A204.1 (cell line): Measurements from ENCODE around the gene PIP4K2A.
"Not testable (repeated sequence)": the region's sequence is repeated elsewhere in the genome, so short reads cannot be mapped to it uniquely, and the experiment has no call there.

Experiments
- FAIRE-seq: peaks from 2 replicates; lab custom pipeline; 2012; peaks lifted over from hg19 to GRCh38; lab: Jason Lieb, UNC

Gene PIP4K2A

DNA sequence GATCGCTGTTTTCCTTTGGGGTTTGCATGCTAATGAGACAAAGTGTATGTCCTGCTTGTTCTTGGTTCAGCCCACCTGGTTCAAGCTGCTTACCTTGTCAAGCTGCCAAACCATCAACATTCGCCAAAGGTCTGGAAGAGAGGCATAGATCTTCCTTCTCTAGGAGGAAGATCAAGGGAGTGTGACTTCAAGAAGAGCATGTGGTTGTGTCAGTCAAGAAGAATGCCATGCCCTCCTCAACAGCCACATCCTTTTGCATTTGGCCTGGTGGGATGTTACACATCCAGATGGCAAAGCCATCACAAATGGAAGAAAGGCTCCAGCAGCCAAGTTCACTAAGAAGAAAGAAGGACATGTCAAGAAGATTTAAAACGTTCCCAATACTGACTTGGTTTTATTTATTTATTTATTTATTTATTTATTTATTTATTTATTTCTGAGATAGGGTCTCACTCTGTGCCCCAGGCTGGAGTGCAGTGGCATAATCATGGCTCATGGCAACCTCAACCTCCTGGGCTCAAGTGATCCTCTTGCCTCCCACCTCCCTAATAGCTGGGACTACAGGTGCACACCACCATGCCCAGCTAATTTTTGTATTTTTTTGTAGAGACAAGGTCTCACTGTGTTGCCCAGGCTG lies 5.1 kb upstream of the PIP4K2A start:
- no peak for FAIRE-seq

DNA sequence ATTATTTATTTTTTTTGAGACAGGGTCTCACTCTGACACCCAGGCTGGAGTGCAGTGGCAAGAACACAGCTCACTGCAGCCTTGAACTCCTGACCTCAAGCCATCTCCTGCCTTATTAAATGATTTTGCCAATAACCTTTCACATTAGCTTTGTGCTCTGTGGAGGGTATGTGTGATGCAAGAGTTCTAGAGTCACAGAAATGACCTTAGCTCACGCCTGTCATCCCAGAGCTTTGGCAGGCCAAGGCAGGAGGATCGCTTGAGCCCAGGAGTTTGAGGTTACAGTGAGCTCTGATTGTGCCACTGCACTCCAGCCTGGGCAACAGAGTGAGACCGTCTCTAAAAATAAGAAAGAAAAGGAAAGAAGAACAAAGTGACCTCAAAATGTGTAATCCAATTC lies 4.3 kb upstream of the PIP4K2A start:
- not testable (repeated sequence) for FAIRE-seq

DNA sequence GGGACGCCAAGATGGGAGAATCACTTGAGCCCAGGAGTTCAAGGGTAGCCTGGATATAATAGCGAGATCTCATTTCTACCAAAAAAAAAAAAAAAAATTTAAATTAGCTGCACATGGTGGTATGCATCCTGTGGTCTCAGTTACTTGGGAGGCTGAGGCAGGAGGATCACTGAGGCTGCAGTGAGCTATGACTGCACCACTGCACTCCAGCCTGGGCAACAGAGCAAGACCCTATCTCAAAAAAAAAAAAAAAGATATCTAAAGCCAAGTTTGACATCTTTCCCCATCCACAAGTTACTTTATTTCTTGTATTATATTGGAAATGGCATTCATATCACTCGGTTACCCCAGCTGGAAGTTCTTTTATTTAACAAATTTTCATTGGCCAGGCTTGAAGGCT lies 3.4 kb upstream of the PIP4K2A start:
- no peak for FAIRE-seq

DNA sequence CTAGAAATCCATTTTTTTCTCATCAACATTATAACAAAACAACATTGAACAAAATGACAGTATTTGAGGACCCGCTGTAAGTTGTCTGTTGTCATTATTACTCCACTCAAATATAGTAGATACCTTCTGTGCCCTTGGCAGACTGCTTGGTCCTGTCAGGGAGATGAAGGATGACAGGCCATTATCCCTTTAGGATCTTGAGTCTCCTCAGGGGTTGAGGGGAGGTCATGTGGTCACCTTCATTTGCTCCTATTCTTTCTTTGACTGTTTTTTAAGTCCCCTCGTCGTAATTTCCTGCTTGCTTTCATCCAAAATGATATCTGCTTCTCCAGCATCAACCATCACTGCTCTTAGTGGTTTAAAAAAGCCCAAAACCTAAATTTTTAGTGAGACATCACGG lies 2.6 kb upstream of the PIP4K2A start:
- FAIRE-seq = no peak

DNA sequence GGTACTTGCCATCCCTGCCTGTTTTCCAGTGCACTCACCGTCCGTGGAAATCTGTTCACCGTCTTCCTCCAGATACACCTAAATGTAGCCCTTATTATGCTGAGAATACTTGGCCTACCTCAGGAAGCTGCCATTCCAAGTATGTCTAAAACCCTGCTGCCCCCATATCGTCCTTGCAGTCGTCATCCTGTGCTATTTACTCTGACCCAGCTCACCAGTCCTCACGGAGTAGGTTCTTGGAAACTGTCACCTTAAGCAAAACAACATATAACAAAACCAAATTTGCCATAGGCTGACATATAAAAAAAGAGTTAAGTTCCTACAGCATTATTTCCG lies 880 bp upstream of the PIP4K2A start:
- no peak for FAIRE-seq

DNA sequence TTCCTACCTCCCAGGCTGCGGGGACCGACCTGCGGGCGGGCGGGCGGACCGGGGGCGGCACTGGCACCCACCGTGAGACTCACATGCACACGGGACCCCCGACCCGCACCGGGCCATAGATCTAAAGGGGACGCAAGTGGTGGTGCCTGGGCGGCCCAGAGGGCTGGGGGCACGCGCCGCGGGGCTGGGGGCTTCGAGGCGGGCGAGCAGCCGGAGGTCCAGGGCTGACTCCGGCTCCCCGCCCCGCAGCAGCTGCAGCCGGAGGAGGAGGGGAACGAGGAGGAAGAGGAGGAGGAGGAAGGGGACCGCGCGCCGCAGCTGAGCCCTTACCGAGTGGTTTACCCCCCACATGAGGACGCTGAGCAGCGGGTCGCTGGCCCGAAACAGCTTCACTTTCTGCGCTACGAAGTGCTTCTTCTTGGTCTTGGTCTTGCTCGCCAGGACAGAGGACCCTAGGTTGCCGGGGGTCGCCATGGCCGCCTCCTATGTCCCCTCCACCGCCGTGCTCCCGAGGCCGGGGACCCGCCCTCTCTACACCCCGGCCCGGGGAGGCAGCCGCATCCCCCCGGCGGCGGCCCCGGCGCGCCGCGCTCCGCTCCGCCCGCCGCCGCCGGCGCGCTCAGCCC lies 412 bp downstream of the PIP4K2A start:
- no peak for FAIRE-seq

DNA sequence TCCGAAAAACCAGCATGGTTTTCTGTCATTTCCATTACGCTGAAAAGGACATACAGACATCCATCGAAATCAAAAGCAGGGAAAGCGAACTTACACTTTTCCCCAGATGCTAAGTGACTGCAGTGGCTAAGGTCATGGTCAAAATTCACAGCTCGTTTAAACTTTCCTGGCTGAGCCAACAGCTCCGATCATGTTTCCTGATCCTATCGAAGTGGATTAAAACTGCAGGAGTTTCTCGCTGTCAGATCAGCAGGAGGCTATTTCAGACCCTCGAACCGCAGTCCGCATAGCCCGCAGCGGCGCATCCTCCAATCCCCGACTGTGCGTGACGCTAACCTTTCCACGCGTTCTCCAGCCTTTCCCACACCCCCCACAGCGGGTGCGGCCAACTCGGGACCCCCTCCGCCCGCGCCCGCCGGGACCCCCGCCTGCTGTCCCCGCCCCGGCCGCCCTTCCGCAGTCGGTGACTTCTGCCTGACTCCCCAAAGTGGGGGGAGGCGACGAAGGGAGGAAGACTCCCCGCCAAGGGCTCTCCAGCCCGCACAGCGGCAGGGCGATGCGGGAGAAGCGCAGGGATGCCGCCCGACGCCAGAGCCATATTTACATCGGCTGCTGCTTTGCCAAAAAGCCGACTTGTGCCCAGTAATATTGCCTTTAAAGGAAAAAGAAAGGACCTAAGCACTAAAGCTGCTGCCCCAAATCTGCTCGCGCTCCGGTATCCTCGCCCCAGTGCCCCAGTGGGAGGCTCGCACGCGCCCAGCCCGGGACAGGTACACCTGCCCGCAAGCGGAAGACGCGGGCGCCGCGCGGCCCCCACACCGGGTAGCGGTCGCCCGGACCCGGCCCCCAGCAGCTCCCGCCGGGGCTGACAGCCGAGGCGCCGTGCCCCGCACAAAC lies 1.2 kb downstream of the PIP4K2A start:
- FAIRE-seq = no peak

DNA sequence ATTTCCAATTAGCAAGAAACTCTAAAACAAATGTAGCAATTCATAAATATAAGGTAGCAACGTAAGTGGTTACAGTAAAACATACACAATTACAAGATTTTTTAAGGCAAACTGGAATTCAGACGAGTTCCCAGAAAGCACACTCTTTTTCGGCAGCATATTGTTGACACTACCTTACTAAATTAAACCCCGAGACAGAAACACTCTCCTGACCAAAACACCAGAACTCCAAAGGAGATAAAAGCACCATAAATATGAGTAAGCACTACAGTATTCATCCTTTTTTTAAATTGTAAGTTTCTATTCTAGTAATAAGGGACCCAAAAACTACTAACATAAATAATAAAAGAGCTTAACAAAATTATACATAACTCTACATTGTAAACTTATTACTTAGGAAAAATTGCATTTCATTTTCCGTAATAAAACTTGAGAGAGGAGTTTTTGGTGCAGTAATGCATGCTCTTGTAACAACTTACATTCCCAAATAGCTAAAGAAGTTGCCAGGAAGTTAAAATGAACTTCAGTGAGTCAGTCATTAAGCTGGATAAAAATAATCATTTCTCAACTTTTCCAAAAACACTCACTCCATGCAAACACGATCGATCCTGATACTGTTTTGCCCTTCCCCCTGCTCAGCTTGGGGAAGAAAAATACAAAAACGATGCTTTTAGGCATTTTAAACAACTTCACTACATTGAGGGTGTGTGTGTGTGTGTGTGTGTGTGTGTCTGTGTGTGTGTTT lies 2.0 kb downstream of the PIP4K2A start:
- no peak for FAIRE-seq

DNA sequence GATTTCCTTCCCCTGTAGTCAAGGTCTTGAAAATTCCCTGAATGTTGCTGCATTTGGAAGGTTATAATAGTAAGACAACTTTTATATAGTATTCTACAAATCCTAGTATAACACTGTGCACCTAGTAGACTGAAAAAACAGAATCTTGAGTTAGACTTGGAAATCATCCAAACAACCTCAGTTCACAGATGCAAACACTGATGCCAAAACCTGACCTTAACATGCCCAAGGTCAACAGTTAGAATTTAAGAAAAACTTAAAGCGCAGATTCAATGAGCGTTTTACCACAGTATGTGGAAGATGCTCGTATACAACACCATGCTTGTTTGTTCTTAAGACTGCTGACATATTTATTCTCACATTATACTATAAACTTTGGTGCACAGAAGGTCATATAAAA lies 3.0 kb downstream of the PIP4K2A start:
- no peak for FAIRE-seq

DNA sequence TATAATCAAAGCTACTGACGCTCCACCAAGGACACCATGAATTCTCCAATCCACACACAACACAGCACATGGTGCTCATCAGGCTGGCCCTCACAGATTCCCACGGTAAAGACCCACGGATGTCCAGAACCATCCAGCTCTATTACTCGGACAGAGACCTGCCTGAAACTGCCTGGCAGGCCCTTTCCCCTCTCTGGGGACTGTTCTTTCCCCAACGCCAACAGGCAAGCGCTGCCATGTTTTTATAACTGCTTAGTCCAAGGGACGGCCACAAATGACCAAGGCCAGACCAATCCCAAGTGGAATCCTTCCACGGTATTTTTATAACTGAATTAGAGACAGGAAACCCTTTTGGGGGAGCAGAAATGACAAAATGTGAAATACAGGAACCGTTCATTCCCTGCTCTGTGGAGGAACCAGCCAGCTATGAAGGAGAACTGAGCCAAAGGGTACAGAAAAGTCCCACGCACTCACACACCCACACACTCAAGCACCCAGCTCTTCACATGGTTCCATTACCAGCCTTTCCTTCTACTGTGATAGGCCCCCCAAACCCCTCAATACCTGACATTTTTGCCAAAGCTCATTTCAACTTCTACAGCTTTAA lies 4.1 kb downstream of the PIP4K2A start:
- FAIRE-seq = no peak

DNA sequence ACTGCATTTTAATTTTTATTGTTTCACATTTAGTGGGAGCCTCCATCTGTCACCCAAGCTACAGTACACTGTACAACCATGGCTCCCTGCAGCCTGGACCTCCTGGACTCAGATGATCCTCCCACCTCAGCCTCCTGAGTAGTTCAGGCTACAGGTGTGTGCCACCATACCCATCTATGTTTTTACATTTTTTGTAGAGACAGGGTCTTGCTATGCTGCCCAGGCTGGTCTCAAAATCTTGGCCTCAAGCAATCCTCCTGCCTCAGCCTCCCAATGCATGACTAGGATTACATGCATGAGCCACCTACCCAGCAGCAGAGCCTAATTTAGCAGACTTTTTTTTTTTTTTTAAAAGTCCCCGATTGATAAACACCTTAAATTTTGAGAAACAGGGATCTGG lies 5.6 kb downstream of the PIP4K2A start:
- FAIRE-seq = no peak

DNA sequence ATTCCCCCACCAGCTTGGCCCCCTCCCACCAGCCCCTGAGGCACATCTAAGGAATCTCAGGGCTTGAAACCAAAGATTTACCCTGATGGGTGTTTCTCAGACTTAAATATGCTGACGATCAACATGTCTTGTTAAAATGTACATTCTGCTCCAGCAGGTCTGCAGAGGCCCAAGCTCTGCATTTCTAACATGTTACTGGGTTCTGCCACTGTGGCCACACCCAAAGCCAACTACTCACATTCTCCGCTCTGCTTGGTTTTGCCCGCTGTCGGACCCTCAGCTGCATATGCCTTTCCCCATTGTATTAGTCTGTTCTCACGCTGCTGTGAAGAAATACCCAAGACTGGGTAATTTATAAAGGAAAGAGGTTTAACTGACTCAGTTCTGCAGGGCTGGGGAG lies 8.9 kb downstream of the PIP4K2A start:
- FAIRE-seq = no peak

DNA sequence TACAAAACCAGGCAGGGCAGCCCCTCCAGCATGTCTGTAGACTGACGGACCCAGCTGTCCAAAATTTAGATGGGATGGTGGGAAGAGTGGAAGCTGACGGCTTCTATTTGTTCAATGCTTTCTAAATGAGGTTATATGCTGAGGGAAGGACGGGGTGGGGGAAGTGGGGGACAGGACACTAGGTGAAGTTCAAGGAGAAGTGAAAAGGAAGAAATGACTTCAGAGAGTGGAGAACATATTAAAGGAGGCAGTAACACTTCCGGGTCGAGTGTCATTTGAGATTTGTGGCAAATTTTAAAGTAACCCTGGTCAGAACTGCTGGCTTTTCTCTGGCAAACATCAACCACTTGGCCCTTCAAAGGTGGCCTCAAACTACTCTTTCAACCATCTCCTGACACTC lies 9.4 kb downstream of the PIP4K2A start:
- no peak for FAIRE-seq

DNA sequence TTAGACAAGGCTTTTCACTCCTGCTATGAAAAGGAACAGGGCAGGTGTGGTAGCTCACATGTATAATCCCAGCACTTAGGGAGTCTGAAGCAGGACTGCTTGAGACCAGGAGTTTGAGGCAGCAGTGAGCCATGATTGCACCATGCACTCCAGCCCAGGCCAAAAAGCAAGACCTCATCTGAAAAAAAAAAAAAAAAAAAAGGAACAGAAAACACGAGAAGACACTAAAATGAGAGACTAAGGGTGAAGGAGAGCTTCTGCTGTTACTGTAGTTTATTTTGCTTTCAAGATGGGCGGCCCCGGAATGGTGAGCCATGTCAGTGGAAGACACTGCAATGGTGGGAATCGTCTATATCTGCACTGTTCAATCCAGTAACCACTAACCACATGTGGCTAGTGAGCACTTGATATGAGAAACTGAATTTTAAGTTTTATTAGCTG lies 9.9 kb downstream of the PIP4K2A start:
- no peak for FAIRE-seq

DNA sequence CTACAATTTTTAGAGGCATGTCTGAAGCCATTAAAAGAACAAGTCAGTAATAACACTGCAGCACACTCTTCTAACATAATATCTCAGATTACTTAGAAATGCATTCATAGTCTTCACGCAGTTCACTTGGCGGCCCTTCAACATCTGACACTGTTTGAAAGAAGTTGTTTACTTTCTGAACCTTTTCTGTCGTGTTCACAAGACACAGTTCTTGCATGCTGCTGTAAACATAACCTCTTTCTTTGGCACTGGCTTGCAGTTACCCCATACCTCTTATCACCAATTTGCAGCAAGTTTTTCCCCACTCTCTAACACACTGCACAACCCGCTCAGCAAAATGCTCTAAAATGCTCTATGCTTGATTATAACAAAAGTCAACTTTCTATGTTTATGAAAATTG lies 12.0 kb downstream of the PIP4K2A start:
- FAIRE-seq = no peak

DNA sequence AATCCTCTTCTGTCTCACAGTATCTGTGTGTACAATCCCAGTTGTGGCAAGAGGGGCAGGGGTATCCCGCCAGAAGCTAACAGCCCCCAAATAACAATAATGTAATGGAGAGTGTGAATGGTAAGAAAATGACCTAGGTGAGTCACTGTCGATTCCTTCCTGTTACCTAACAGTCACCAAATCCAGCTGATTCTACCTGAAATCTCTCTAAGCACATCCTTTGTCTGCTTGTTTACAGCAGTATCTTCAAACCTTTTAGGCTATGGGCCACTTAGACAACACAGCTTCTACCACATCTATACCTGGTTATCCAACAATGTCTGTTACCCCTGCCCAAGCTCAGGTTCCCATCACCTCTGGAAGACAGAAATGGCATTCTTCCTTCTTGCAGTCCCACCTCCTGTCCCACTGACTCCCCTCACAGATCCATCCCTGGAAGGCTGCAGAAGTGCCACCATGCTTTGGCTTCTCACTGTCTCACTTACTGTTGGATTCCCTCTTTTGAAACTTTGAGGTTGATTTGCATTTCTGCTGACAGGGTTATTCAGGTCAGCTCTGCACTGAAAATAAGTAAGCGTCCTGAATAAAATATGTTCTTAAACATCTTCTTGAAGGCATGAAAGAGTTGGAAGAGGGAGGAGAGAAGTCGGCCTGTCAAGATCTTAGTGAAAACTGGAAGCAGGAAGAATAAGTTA lies 13.1 kb downstream of the PIP4K2A start:
- no peak for FAIRE-seq

DNA sequence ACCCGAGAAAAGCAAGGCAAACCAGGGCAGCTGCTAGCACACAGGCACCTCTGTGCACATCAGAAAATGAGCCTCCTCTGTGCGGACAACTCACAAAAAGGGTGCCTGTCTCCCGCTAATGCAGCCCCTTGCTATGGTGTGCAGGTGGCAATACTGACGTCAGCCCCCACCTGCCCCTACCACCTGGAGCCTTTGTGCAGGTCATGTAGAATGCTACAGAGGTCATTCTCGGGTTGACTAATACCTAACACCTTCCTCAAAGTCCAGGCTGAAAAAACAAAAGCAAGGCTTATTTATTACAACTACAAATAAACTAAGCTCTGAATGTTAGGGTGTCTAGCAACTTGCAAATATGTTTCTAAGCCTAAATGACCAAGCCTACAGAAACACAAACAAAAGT lies 13.9 kb downstream of the PIP4K2A start:
- no peak for FAIRE-seq

DNA sequence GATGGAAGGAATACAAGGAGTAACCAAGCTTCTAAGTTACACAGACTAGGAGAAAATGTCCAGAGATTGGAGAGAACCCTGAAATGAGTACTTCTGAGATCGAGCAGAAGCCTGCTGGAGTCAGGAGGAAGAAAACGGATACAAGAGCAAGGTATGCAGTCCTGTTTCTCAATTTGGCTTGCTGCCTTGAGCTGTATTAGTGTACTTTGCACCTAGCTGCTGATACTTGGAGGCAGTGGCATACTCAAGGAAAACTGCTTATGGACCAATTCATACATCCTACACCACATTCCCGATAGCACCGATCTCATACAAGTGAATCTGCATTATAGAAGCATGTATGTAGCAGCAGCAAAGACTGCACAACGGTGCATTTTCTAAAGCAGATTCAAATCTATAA lies 14.4 kb downstream of the PIP4K2A start:
- no peak for FAIRE-seq

DNA sequence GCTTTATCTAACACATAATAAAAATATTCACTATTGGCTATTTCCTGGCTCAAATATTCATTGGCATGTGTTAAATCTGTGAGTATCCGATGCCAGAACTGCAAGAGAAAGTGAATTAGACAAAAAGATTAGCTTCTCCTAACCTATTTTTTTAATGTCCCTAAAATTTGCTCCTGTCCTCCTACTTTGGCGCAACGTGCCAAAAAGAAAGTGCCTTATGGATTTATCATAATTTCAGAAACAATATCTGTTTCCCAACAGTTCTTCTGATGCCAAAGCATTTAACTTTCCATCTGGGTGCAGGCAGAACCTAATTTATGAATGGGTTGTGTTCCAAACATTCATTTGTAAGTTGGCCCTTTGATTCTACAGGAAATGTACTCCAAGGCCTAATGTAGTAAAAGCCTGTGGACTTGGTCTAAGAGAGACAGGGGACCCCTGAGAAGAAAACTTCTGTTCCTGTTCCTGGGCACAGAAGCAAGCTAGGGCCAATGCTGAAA lies 15.4 kb downstream of the PIP4K2A start:
- no peak for FAIRE-seq

DNA sequence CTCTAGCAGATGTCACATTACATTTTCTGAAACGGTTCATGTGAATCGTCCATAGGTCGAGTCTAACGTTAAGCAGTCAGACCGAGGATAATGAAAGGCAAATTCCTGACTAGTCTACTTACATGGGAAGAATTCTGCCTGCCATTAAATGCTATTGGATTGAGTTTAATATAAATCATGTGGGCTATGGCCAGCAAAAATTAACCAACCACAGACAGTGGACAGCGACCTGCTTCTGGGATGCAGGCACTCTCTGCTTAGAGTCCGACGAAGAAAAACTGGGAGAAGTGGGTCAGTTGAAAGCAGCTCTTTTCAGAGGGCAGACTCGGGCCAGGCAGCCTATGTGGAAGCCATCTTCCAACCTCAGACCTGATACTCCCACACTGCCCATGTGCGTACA lies 16.6 kb downstream of the PIP4K2A start:
- FAIRE-seq = no peak

DNA sequence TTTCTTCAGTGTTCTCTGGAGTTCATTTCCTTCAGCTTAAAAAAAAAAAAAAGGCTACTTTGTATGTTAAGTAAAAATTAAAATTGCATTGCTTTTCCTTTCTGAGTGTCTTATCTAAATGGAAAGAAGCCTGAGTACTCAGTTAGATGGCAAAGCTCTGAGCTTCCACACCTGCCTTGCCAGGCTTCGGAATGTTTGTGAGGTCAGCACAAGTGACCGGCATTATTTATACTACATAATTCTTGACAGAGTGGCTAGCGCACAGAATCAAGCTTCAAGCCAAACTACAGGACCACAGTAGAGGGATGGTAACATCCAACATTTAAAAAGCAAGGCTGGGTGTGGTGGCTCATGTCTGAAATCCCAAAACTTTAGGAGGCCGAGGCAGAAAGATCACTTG lies 17.3 kb downstream of the PIP4K2A start:
- no peak for FAIRE-seq

DNA sequence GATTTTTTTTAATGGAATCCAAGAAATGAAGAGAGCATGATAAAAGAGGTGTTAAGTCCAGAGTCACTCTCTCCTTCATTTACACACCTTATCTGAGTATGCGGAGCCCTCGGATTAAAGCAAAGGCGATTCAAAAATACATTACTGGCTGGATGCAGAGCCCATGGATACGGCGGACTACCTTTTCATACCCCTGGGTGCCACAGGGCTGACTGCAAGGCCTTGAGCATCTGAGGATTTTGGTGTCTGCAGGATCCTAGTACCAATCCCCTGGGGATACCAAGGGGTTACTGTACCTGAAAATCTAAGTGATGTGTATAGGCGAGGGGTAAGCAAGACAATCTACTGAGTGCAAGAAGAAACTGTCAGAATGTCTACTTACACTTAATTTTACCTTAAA lies 20.5 kb downstream of the PIP4K2A start:
- no peak for FAIRE-seq
